Measurements from ENCODE around the gene CDCA8.

CDCA8 gene

DNA sequence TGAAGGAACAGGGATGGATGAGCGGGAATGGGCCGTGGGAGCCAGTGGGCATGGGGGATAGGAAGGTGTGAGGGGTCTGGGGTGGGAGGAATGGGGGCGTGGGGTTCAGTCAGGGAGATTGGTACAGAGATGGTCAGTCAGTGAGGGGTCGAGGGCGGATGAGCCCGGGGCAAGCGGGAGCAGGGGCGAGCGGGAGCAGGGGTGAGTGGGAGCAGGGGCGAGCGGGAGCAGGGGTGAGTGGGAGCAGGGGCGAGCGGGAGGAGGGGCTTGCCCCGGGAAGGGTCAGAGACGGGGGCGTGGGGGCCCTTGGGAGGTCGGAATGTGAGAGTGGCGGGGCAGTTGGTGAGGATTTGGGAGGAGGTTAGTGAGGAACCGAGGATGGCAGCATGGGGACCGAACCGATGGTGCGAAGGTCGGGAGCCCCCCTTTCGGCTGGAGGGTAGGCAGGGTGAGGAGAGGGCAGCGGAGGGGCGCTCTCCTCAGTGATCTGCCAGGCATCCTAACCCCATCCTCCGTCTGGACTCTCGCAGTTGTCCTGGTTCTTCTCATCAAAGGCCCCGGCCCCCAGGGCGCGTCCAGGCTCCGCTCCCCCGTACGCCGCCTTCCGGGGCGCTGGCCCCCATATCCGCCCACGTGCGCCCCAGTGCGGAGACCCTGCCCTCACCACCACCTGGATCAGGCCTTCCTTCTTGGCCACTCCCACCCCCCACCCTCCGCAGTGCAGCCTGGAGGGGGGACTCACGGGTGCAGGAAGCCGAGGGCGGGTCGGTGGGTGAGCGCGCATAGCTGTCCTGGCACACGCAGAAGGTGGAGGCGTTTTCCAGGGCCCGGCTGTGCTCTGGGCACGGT, 61.4 kb downstream of the CDCA8 start:
- DNase-seq: no peak
- intact Hi-C loops (cut with DNase I): no loop called here

DNA sequence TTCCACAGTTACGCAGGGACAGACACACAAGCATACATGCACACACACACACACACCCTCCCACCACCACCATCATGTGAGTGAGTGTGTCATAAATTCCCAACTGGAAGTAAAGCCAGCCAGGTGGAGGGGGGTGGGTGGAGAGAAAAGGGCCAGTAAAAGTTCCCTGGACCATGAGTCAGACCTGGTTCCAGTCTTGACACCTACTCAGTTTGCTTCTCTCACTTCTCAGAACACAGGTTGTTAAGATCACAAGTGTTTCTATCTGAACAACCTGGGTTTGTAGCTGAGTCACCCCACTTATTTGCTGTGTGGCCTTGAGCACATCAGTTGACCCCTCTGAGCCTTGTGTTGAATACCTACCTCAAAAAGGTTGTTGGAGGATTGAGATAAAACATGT, 63.0 kb downstream of the CDCA8 start:
- intact Hi-C loops (cut with DNase I): no loop called here
- peak in 1 of 42 donors; percentile 6 for DNase-seq

DNA sequence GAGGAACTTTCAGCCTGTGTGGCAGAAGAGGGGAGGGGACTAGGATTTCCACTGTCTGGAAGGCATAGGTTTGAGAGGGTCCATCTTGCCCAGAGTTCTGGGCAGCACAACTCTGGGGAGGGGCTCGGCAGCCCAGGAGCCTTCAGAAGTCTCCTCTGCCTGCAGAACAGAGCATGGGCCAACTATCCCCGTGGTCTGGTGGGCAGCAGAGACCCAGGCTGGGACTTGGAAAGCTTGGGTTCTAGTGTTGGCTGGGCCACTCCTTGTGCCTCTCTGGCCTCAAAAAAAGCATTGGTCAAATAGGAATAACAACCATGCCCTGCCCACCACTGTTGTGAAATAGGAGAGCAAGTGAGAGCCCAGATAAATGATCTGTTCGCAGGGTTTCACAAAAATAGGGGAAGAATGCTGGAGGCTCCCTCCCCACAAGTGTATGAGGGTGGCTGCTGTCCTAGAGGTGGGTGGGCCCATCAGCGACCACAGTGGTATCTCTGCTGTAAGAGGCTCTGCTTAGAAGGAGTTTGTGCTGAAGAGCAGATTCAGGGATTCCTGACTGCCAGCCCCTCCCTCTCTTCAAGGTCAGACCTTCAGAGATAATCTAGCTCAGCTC, 63.7 kb downstream of the CDCA8 start:
- no peak for DNase-seq
- intact Hi-C loops (cut with DNase I): no loop called here

All from head of caudate nucleus (tissue), 42 donors.